GM12878 (cell line): ENCODE results near the gene AMPH. TPM values are rescaled to one million over a fixed set of nuclear protein-coding genes. Genes with fewer than 3 reads are reported as not detected.

Experiments used
- ATAC-seq: fragments of 200-7000 bp; cut with Tn5 transposase; 3 replicates; pipeline ENCODE4 v1.9.1; 2020; ENCODE audit warnings: mild to moderate bottlenecking, moderate library complexity
- BruUV-seq: library from RNA; stranded (reverse); fragments of 400-500 nt; replicated peaks from 2 replicates; lab custom pipeline; 2021; lab: Mats Ljungman, UMichigan
- CTCF ChIA-PET: fragments of 300-600 bp; sonication (Branson Sonifier 250); formaldehyde crosslinking; extraction: SDS; loops from one replicate; lab custom pipeline; 2021; ENCODE audit warnings: inconsistent platforms; lab: Yijun Ruan, JAX
- POLR2A ChIA-PET: fragments of 350-600 bp; formaldehyde crosslinking; extraction: SDS; loops from one replicate; lab custom pipeline; 2021; ENCODE audit warnings: inconsistent platforms; lab: Charles Lee
- RAD21 ChIA-PET: fragments of 300-600 bp; sonication (Branson Sonifier 250); formaldehyde crosslinking; loops from one replicate; lab custom pipeline; 2023; ENCODE audit warnings: antibody characterized with exemption; ENCODE audit not compliant: unreplicated experiment; lab: Charles Lee
- SMC1A ChIA-PET: fragments of 300-600 bp; sonication (Branson Sonifier 250); formaldehyde crosslinking; loops from one replicate; lab custom pipeline; 2023; ENCODE audit not compliant: unreplicated experiment, uncharacterized antibody; lab: Charles Lee
- DNase-seq: peaks from one replicate; pipeline ENCODE4 v3.0.0-alpha.2; 2011; ENCODE audit warnings: low read depth, low spot score
- FAIRE-seq: peaks from 3 replicates; lab custom pipeline; 2011; peaks lifted over from hg19 to GRCh38; lab: Jason Lieb, UNC
- H2AFZ ChIP-seq: 2 replicates; pipeline ENCODE4 v1.6.0; 2011; ENCODE audit warnings: low read depth, low read length, control low read depth; ENCODE audit not compliant: control insufficient read depth
- H3K27ac ChIP-seq: 2 replicates; pipeline ENCODE4 v1.5.1; 2011; ENCODE audit warnings: control low read depth; ENCODE audit not compliant: control insufficient read depth, insufficient read depth
- H3K27me3 ChIP-seq, 2 experiments: replicated peaks in 1 of 2; 2 replicates each; pipeline versions ENCODE4 v1.6.0 to v1.6.1; 2011; ENCODE audit warnings: low read length in 1 of 2; ENCODE audit not compliant: control insufficient read depth in 2 of 2, insufficient read depth in 2 of 2
- H3K36me3 ChIP-seq, 2 experiments: 2 replicates each; pipeline ENCODE4 v1.5.1; 2011; ENCODE audit warnings: low read length in 1 of 2; ENCODE audit not compliant: control insufficient read depth in 2 of 2, insufficient read depth in 2 of 2
- H3K4me1 ChIP-seq: 2 replicates; pipeline ENCODE4 v1.6.1; 2011; ENCODE audit warnings: mild to moderate bottlenecking, low read length, moderate library complexity, mixed read lengths; ENCODE audit not compliant: control insufficient read depth, insufficient read depth
- H3K4me2 ChIP-seq: 2 replicates; pipeline ENCODE4 v1.6.0; 2011; ENCODE audit warnings: control low read depth; ENCODE audit not compliant: control insufficient read depth, insufficient read depth
- H3K4me3 ChIP-seq: fragments of 200-600 bp; sonication (generic); 2 replicates; pipeline ENCODE4 v1.5.1; 2016
- H3K79me2 ChIP-seq: 2 replicates; pipeline ENCODE4 v1.6.0; 2011; ENCODE audit warnings: low read length; ENCODE audit not compliant: control insufficient read depth, insufficient read depth
- H3K9ac ChIP-seq: 2 replicates; pipeline ENCODE4 v1.8.0; 2011; ENCODE audit warnings: low read length, control low read depth, mixed read lengths; ENCODE audit not compliant: control insufficient read depth, insufficient read depth
- H3K9me3 ChIP-seq: replicated peaks from 3 replicates; pipeline ENCODE4 v1.5.1; 2011; ENCODE audit warnings: mild to moderate bottlenecking, low read length; ENCODE audit not compliant: control insufficient read depth, insufficient read depth
- H4K20me1 ChIP-seq: 2 replicates; pipeline ENCODE4 v1.6.0; 2011; ENCODE audit not compliant: control insufficient read depth, insufficient read depth
- CEBPB ChIP-seq, 2 experiments: fragments of 150-350 bp in 1 of 2; IDR thresholded peaks; 2 replicates each; pipeline ENCODE4 v1.6.1; 2012 to 2014; ENCODE audit warnings: low read depth in 2 of 2, low read length in 2 of 2, borderline replicate concordance in 1 of 2, inconsistent platforms in 1 of 2
- IKZF2 ChIP-seq, 2 experiments: fragments of 450-650 bp; IDR thresholded peaks; 2 replicates each; pipeline ENCODE4 v1.6.1; 2017; ENCODE audit warnings: mild to moderate bottlenecking in 2 of 2, moderate library complexity in 2 of 2
- IRF4 ChIP-seq: IDR thresholded peaks from 2 replicates; pipeline ENCODE4 v1.6.1; 2011; ENCODE audit warnings: low read depth, low read length
- SPI1 ChIP-seq: IDR thresholded peaks from 2 replicates; pipeline ENCODE4 v1.6.1; 2011; ENCODE audit warnings: low read depth, mild to moderate bottlenecking, low read length, moderate library complexity, borderline replicate concordance; ENCODE audit not compliant: insufficient read depth
- WGBS: methylation state at CpG from one replicate; pipeline ENCODE4 v1.1.6; 2016; ENCODE audit warnings: low lambda C conversion rate; ENCODE audit not compliant: insufficient replicate concordance, insufficient coverage; ENCODE audit errors: missing lambda C conversion rate; 5-methylcytosine and 5-hydroxymethylcytosine counted together
- in situ Hi-C: fragments of 300-500 bp; cut with MboI; formaldehyde crosslinking; loops from 9 replicates; pipeline ENCODE4 v1.14.3; 2018; ENCODE audit warnings: mixed read lengths
- intact Hi-C: fragments of 100-400 bp; cut with micrococcal nuclease; formaldehyde crosslinking; loops from one replicate; pipeline ENCODE4 v1.14.2; 2022; ENCODE audit not compliant: unreplicated experiment
- polyA plus RNA-seq, 11 experiments: library from polyadenylated mRNA; depleted of rRNA in 4 of 11; unstranded in 6 of 11; stranded (reverse) in 5 of 11; fragments of >200 nt; fragmentation: Nextera tagmentation in 4 of 11; fragmentation: Illumina TruSeq in 1 of 11; extraction: Ambion mirVana in 4 of 11; extraction: Trizol in 1 of 11; gene quantifications; 1 replicate in 1 of 11; 2 replicates in 10 of 11; pipeline versions ENCODE4 v1.2.1 to v1.2.3, GENCODE V29; 2011 to 2016; ENCODE audit warnings: inconsistent platforms in 2 of 11, missing spikeins in 2 of 11, low read depth in 1 of 11
- total RNA-seq, 4 experiments: library from RNA; depleted of rRNA in 3 of 4; stranded (reverse); fragments of >200 nt in 3 of 4; fragmentation: Illumina TruSeq in 1 of 4; extraction: Trizol in 1 of 4; gene quantifications; 2 replicates each; pipeline versions ENCODE4 v1.2.1 to v1.2.3, GENCODE V29; 2013 to 2021
- TF ChIP-seq, protein P1 (sequence below): fragments of 450-650 bp; IDR thresholded peaks from 2 replicates; pipeline ENCODE4 v1.6.1; 2014; ENCODE audit warnings: mild to moderate bottlenecking
- TF ChIP-seq, protein P2 (sequence below), 3 experiments: IDR thresholded peaks in 2 of 3; conservative IDR thresholded peaks in 1 of 3; 2 replicates each; pipeline ENCODE4 v1.5.1; 2011; ENCODE audit warnings: low read depth in 3 of 3, low read length in 3 of 3, mild to moderate bottlenecking in 3 of 3, control low read depth in 2 of 3, moderate library complexity in 2 of 3, inconsistent platforms in 1 of 3, mixed read lengths in 1 of 3; ENCODE audit not compliant: control insufficient read depth in 2 of 3, insufficient read depth in 1 of 3; ENCODE audit errors: extremely low read depth in 1 of 3

The AMPH gene
- total and polyA plus RNA-seq, 10 of the 15 experiments (the other 5 are each of a cell fraction or from before 2014, with no cell fraction given) = 0.03 to 0.24 (median 0.08) TPM; not detected in 2

DNA sequence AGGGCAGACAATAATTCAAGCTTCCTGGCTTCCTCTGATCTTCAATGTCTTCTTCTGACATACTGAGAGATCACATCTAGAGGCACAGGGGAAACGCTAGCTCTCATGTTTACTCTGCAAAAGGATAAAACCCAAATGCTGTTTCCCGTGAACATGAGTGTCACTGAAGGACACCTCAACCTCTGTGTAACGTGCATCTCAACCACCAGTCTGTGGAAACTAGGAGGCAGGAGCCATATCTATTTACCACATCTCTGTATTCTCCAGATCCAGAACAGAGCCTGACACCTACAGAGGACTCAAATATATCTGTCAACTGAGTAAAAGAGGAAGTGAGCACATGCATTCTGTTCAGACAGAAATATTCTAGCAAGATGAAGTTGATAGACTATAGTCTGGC, 217.4 kb downstream of the AMPH start:
- TF ChIP-seq IRF4 (0 out of 2 replicates have a peak, but pooled peaks have one; percentile 17), SPI1 (peak; percentile 94), IKZF2 (IDR thresholded peaks at IDR 0.05) (peak in 1 of 2 experiments; percentile 22; a peak in 1 of 4 replicates), CEBPB (IDR thresholded peaks at IDR 0.05; ENCODE audit: borderline replicate concordance in 1 of 2, low read depth in 2 of 2, low read length in 2 of 2) (no peak)
- Histone ChIP-seq H2AFZ (no peak overlapping the region), H3K9me3 (no peaks in the 10 kb centered on the region), H3K36me3 (no peaks in the 10 kb centered on the region), H3K9ac (no peak overlapping the region), H3K27ac (no peak overlapping the region), H4K20me1 (no peaks in the 10 kb centered on the region), H3K4me2 (no peak overlapping the region), H3K27me3 (no peaks in the 10 kb centered on the region), H3K79me2 (no peaks in the 10 kb centered on the region), H3K4me1 (no peaks in the 10 kb centered on the region), H3K4me3 (no peak overlapping the region)
- no TSS peak for BruUV-seq
- intact Hi-C loops (no loop called here), in situ Hi-C loops (no loop called here)
- RAD21 ChIA-PET = no interaction called here
- CTCF ChIA-PET = no interaction called here
- no peak for DNase-seq
- peak; percentile 86 for ATAC-seq
- WGBS = 2% methylated on average over 3 of the region's 3 CpGs
- POLR2A ChIA-PET = no interaction called here
- SMC1A ChIA-PET = no interaction called here
- peak; percentile 7 for FAIRE-seq

DNA sequence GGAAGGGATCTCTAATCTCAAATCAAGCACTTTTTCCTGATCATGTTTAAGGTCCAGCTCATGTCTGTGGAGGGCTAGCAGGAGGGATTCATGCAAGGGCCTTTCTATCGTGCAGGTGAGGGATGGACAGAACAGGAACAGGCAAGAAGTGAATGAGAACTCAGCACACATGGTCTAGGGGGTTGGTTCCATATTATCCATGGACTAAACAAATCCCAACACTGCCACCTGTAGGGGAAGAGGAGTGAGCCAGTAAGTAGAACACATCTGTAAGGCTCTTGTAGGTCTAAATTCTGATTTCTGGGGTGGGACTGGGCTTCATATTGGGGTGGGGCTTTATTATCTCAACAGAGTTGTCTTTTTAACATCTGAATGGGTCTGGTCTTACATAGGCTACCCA, 219.8 kb downstream of the AMPH start:
- no peak overlapping the region for H3K4me2 ChIP-seq
- WGBS = 25% methylated on average over 1 of the region's 1 CpG
- ChIA-PET CTCF (interaction anchor here (0.6 to 4.1 kb wide), 6 partner anchors 10 to 42 kb away, joined by 3 to 19 read pairs (median 4); no protein-coding TSS in a partner anchor), SMC1A (interaction anchor here (1.0 kb wide), 1 partner anchor 25 kb away, joined by 3 read pairs; no protein-coding TSS in a partner anchor), RAD21 (interaction anchor here (0.6 kb wide), 1 partner anchor 10 kb away, joined by 3 read pairs; no protein-coding TSS in a partner anchor), POLR2A (no interaction called here)
- H4K20me1 ChIP-seq = no peaks in the 10 kb centered on the region
- H3K4me1 ChIP-seq = no peaks in the 10 kb centered on the region
- no peaks in the 10 kb centered on the region for H3K27me3 ChIP-seq
- ATAC-seq = peak; percentile 70
- no TSS peak for BruUV-seq
- no peak overlapping the region for H3K9ac ChIP-seq
- no peak overlapping the region for H3K27ac ChIP-seq
- TF ChIP-seq, protein P1, sequence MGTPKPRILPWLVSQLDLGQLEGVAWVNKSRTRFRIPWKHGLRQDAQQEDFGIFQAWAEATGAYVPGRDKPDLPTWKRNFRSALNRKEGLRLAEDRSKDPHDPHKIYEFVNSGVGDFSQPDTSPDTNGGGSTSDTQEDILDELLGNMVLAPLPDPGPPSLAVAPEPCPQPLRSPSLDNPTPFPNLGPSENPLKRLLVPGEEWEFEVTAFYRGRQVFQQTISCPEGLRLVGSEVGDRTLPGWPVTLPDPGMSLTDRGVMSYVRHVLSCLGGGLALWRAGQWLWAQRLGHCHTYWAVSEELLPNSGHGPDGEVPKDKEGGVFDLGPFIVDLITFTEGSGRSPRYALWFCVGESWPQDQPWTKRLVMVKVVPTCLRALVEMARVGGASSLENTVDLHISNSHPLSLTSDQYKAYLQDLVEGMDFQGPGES = no peak
- TF ChIP-seq, protein P2, sequence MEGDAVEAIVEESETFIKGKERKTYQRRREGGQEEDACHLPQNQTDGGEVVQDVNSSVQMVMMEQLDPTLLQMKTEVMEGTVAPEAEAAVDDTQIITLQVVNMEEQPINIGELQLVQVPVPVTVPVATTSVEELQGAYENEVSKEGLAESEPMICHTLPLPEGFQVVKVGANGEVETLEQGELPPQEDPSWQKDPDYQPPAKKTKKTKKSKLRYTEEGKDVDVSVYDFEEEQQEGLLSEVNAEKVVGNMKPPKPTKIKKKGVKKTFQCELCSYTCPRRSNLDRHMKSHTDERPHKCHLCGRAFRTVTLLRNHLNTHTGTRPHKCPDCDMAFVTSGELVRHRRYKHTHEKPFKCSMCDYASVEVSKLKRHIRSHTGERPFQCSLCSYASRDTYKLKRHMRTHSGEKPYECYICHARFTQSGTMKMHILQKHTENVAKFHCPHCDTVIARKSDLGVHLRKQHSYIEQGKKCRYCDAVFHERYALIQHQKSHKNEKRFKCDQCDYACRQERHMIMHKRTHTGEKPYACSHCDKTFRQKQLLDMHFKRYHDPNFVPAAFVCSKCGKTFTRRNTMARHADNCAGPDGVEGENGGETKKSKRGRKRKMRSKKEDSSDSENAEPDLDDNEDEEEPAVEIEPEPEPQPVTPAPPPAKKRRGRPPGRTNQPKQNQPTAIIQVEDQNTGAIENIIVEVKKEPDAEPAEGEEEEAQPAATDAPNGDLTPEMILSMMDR (IDR thresholded peaks at IDR 0.05 in 2 of 3, conservative IDR thresholded peaks at IDR 0.05 in 1 of 3; ENCODE audit: control insufficient read depth in 2 of 3, extremely low read depth in 1 of 3, insufficient read depth in 1 of 3, low read depth in 3 of 3, low read length in 3 of 3) = peak; percentile 15 to 24 (median 17); a peak in 1 of 6 replicates
- TF ChIP-seq, all 136 proteins: peak for 1
- DNase-seq = no peak
- intact Hi-C loops (no loop called here), in situ Hi-C loops (no loop called here)
- H3K4me3 ChIP-seq = no peak overlapping the region
- no peaks in the 10 kb centered on the region for H3K9me3 ChIP-seq
- no peaks in the 10 kb centered on the region for H3K36me3 ChIP-seq
- H2AFZ ChIP-seq = no peak overlapping the region
- H3K79me2 ChIP-seq = no peaks in the 10 kb centered on the region
- FAIRE-seq = no peak
